Middle frontal gyrus (tissue), 1 donor: ENCODE results near the gene CTRB1.

Experiments
- DNase-seq: peaks from one replicate; pipeline ENCODE4 v3.0.0-alpha.2; 2015; ENCODE audit warnings: low spot score; ENCODE audit errors: extremely low spot score

The CTRB1 gene

GRCh38 chr16:75225092-75225491 is 6.3 kb downstream of the CTRB1 start:
- DNase-seq = no peak

GRCh38 chr16:75225678-75226515 is 7.1 kb downstream of the CTRB1 start:
- no peak for DNase-seq

GRCh38 chr16:75226550-75227360 is 8.0 kb downstream of the CTRB1 start:
- no peak for DNase-seq

GRCh38 chr16:75227361-75228142 is 8.8 kb downstream of the CTRB1 start:
- no peak for DNase-seq

GRCh38 chr16:75228143-75228976 is 9.6 kb downstream of the CTRB1 start:
- no peak for DNase-seq

GRCh38 chr16:75229172-75230031 is 10.6 kb downstream of the CTRB1 start:
- no peak for DNase-seq

- no peak for DNase-seq
Measured at GRCh38 chr16:75230471-75231110, 11.8 kb downstream of the CTRB1 start.

- no peak for DNase-seq
Measured at GRCh38 chr16:75231570-75231969, 12.8 kb downstream of the CTRB1 start.

- DNase-seq = no peak
Measured at GRCh38 chr16:75233611-75233938, 14.8 kb downstream of the CTRB1 start.

- DNase-seq = no peak
Measured at GRCh38 chr16:75234856-75235696, 16.3 kb downstream of the CTRB1 start.

- no peak for DNase-seq
Measured at GRCh38 chr16:75235721-75236193, 17.0 kb downstream of the CTRB1 start.

- no peak for DNase-seq
Measured at GRCh38 chr16:75236232-75236631, 17.4 kb downstream of the CTRB1 start.

GRCh38 chr16:75236736-75237397 is 18.1 kb downstream of the CTRB1 start:
- DNase-seq = no peak

GRCh38 chr16:75237398-75238131 is 18.8 kb downstream of the CTRB1 start:
- no peak for DNase-seq

GRCh38 chr16:75238132-75238852 is 19.5 kb downstream of the CTRB1 start:
- DNase-seq = peak; percentile 72

- DNase-seq = peak; percentile 61
Measured at GRCh38 chr16:75238853-75239541, 20.2 kb downstream of the CTRB1 start.
